HG03135 (cell line): ENCODE measurements around the gene GHDC.

Experiments used
- ATAC-seq: cut with Tn5 transposase; IDR thresholded peaks from one replicate; pipeline ENCODE4 v1.9.1; 2021; ENCODE audit warnings: mild to moderate bottlenecking, moderate library complexity; ENCODE audit not compliant: unreplicated experiment

GHDC gene

DNA sequence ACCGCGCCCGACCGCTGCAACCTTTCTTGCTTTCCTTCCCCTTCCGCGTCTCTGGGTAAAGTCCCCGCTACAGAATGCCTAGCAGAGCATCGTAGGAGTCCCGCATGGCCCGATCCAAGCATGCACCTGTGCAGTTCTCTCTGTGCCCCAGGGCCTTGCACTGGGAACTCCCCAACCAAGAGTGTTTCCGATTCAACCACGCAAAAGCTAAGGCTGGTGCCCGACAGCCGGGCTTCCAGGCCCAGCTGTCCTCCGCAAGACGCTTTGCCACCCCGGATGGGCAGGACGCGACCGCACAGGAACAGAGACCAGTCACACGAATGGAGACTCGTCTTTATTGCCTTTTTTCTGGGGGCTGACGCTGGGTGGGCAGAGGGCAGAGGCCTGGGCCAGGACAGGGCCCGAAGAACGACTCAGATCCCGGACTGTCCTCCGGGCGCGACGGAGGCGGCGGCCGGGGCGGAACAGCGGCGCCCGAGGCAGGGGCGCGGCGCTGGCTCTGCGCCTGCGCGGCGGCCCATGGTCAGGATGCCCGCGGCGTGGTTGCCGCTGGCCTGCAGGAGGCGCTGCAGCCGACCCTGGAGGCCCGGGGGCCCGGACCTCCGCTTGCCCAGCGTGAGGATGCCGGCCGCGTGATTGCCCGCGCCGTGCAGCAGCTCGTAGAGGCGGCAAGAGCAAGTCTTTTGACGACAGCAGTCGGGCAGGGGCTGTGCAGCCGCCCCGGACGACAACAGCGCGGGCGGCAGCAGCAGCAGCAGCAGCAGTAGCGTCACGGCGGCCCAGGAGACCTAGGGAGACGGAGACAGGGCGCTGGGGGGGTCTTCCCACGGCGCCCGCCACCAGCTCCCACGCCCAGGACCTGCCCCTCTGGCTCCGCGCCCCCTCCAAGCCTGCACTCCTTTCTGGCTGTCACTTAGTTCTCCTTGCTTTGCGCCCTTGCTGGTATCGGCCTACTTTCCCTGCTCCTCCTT is 10.3 kb downstream of the GHDC start:
- ATAC-seq, result peak; percentile 57

DNA sequence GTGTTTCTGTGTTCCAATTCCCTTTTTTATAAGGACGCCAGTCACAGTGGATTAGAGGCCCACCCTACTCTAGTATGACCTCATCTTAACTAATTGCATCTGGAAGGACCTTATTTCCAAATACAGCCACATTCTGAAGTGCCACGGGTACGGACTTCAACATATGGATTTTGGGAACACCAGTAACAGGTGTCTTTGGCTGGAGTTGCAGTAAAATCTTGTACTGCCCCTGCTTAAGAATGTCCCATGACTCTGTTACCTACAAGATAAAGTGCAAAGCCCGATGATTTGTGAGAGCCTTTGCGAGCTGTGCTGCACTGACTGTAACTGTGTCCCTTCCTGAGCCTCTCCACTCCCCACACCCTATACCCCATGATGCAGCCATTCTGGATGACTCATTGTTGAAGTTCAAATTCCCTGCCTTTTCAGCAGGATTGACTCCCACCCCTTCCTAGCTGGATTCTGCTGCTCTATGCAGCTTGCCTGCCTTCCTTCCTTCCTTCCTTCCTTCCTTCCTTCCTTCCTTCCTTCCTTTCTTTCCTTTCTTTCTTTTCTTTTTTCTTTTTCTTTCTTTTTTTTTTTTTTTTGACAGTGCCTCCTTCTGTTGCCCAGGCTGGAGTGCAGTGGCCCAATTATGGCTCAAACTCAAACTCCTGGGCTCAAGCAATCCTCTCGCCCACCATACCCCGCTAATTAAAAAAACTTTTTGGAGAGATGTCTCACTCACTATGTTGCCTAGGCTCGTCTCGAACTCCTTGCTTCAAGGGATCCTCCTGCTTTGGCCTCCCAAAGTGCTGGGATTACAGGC is 11.2 kb downstream of the GHDC start:
- no peak for ATAC-seq

DNA sequence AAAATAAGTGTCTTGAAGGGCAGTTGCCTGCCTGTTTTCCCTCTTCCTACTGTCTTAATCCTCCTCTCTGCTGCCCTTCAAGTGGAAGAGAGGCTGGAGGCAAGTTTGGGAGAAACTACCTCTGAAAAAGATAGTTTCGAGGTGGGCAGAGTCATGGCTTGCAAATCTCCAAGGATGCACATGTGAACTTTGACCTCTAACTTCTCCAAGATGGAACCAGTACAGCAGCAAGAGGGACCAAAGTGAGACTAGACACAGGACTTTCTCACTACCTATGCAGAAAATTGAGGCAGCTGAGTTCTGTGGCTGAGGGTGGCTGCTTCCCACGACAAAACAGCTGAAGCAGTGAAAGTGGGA is 12.5 kb downstream of the GHDC start:
- no peak for ATAC-seq

DNA sequence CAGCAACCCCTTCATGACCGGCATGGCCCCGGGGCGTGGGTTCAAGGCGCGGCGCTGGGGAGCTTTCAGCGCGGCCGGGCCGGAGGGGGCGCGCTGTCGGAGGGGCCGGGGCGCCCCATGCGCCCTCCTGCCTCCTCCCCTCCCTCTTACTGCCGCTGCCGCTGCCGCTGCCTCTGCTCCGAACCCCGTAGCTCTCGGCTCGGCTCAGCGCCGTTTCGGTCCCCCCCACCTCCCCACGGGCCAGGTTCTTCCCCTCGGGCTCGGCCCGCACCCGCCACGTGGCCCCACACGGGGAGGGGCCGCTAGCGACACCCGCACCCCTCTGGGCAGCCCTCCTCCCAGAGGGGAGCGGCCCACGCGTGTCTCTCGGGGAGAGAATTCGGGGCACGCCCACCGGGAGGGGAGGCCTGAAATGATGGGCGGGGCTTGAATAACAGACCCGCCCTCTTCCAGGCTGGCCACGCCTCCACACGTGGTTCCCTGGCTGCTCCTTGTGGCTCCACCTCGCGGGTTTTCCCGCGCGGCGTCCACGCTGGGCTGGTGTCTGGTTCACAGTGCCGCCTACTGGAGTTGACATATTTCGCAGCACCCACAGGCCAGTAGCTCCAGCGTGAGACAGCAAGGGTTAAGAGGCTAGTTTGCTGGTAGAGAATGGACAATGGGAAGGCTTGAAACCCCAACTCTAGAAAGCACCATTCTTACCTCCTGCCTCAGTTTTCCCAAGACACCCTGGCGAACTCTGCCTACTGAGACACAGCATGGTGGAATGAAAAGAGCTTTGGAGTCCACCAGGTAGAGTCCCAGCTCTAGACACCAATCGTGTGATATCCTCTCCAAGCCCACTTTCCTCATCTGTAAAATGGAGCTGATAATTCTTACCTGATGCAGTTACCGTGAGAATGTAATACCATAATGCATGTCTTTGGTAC is 13.1 kb downstream of the GHDC start, which contains the start of gene KCNH4:
Gene KCNH4 (minus strand): TSS at position 221 of the 929 bp plus-strand sequence. CDS start 197 bp downstream, at position 24.
- ATAC-seq, result no peak

DNA sequence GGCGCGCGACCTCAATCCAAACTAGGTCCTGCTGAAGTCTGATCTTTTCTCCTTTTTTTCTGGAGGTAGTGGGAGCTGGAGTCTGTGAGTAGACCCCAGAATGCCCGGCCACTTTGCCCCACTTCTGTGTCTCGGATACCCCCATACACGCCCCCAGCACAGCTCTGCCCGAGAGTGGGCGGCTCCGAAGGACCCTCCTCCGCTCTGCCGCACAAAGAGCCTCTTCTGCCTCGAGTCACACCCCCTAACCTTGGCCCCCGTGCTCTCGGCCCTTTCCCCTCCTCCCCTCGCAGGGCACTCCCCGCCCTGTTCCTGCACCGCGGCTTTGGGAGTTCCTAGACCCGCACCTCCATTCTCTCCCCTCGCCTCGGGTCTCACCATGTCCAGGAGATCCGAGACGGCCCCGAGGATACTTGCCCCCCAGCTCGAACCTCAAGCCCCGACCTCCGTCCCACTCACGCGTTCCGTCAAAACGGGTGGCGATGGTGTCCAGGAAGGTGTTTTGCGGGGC is 13.8 kb downstream of the GHDC start:
- ATAC-seq, result no peak

DNA sequence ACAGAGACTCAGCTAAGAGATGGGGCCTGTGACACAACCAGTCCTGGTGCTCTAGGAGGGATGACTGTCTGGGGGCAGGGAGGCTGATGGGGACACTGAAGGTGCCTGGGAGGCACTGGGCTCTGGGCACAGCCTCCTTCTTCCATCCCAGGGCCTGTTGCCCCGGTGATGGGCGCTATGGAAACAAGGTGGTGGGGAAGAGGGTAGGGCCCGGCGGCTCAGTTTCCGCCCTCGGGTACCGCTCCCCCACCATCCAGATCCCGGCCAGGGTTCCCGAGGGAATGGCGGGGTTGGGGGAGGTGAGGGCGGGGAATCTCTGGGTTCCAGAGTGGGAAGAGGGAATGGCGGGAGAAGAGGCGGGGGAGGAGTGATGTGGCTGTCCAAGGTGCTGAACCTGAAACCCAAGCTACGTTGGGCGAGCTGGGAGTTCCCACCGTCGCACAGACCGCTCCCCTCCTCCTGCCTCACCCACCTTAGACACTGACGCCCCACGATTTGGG is 14.3 kb downstream of the GHDC start:
- no peak for ATAC-seq

DNA sequence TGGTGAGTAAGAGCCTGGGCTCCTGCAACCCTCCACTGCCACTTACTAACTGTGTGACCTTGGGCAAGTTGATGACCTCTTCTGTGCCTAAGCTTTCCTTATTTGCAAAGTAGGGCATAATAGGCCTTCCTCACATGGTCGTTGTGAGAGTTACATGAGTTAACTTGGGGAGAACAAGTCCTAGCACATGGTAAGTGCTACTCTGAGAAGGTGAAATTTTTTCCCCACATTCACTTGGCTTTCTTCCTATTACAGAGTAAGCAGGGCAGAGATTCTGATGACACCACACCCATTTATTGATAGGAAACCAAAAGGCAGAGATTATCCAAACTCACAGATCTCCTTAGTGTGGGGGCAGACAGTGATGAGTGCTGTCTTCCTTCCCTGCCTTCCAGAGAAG is 15.0 kb downstream of the GHDC start:
- no peak for ATAC-seq

DNA sequence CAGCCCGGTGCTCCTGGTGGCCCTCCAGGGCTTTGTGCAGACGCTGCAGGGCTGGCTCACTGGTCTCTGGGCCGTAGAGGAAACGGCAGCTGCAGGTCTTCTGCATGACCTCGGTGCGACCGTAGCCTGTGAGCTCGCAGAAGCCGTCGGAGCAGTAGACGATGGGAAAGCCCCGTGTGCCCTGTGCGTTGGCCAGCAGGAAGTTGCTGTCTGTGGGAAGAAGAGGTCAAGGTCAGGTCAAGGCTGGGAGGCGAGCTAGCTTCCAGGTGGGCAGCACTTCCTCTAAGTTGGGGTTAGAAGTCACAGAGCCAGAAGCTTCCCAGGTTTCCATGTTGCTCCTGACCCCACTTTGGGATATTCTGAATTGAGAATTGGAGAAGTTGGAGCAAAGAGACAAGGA is 15.5 kb downstream of the GHDC start:
- ATAC-seq, result no peak

DNA sequence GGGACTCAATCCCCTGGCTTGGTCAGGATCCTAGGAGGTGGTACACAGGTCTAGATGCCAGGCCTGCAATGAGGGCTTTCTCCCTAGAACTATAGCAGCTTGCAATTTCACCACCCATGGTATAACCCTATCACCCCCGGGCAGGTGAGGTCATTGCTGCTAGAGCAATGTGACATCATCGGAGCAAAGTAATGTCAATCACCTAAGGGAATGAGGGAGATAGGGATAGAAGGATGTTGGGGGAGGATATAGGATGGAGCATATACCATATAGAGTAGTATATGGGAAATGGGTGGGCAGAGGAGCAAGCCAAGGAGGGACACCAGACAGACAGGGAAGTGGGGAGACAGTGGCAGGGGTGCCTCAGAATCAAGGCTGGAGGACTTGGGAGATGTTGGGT is 16.6 kb downstream of the GHDC start:
- no peak for ATAC-seq

DNA sequence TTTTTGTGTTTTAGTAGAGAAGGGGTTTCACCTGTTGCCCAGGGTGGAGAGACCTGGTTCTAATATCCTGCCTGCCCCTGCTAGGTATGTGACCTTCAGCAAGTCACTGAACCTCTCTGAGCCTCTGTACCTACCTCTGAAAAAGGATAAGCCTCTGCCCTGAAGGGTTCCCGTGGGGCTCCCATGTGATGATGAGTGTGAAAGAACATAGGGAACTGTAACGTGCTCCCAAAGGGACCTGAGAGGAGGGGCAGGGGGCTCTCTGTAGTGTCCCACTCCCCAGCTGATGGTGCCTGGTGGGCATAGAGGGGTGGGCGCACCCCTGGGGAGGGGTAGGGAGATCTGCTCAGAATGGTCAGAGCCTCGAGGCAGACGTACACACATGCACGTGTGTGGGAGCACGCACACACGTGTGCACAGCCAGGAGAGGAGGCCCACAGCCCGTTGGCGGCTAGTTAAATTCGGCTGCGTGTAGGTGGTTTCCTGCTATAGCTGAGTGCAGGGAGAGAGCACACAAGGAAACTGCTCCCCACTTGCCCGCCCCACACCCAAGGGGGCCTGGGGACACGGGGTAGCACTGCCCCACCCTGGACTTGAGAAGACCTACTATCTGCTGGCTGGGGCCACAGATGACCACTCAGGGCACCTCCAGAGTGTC is 20.0 kb downstream of the GHDC start:
- ATAC-seq, result no peak

DNA sequence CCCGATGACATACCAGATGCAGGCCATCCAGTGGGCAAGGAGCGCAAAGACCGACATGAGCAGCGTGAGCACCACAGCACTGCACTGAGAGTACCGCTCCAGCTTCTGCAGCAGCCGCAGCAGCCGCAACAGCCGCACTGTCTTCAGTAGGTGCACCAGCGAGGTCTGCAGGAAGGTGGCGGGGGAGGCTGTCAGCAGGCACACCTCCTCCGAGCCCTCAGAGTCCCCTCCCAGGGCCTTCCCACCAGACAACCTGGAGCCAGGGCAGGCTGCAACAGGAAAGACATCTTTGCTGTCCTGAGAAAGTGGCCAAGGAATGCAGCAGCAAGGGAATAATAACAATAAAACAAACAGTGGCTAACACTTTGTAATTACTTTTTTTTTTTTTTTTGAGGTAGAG is 22.5 kb downstream of the GHDC start:
- ATAC-seq, result no peak

DNA sequence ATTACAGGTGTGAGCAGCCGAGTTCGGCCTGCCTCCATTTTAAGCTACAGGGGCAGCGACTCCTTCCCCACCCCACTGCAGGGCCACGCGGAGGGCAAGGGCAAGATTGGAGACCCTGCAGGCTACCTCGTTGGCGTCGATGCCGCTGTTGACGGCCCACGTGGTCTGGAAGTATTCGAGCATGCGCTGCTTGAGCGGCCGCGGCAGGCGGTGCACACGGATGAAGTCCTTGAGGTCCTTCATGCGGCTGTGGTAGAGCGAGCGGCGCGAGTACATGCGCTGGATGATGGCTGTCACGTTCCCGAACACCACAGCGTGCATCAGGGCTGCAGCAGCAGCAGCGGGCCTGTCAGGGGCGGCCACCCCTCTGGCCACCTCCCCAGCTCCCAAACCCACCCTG is 24.9 kb downstream of the GHDC start:
- ATAC-seq, result no peak

DNA sequence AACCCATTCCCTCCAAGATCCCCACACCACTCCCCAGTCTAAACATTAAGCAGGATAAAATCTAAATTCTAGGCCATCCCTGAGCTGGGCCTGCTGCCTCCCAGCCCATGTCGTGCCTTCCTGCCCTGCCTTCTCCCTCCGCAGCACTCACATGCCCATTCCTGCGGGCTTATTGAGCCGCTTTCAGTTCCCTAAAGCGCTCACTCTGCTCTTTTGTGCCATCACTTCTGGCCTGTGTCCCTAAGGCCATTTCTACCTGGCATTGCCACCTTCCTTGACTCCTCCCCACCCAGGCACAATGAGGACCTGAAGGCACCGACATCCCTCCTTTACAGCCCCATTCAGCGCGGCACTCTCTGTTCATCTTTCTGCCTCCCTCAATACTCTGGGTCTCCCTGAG is 26.5 kb downstream of the GHDC start:
- no peak for ATAC-seq

DNA sequence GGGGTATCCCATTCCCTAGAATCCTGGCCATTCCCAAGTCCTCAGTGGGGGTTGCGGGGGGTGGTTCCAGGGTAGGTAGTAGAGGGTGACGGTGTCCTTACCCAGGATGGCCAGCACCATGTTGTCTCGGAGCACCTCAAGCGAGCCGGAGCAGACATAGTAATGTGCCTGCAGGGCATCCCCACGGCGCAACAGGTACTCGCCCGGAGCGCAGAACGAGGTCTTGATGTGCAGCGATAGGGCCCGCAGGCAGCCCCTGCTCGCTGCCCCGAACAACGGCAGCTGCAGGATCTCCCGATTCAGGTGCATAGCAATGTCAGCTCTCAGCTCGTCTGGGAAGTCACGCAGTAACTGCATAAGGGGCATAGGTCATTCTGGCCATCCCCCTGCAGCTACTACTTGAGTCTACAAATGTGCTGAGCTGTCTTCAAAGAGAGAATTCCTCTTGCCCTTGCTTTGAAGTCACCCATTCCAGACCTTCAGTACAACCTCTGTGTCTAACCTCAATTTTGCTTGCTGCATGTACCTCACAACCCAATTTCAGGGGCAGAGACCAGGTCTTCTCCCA is 28.0 kb downstream of the GHDC start:
- ATAC-seq, result no peak

DNA sequence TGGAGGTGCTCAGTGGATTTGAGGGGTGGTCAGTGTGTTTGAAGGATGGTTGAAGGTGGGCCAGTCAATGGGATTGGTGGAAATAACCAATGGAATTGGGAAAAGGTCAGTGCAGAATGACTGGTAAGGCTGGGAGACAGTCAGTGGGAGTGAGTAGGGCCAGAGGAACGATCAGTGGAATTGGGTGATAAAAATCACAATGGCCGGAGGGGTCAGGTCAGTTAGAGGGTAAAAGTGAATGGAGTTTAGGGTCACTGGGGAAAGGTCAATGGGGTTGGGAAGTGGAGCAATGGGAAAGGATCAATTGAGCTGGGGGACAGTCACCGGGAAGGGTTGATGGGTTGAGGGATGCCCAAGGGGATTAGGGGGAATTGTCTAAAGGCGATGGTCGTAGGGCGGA is 28.5 kb downstream of the GHDC start:
- ATAC-seq, result no peak

DNA sequence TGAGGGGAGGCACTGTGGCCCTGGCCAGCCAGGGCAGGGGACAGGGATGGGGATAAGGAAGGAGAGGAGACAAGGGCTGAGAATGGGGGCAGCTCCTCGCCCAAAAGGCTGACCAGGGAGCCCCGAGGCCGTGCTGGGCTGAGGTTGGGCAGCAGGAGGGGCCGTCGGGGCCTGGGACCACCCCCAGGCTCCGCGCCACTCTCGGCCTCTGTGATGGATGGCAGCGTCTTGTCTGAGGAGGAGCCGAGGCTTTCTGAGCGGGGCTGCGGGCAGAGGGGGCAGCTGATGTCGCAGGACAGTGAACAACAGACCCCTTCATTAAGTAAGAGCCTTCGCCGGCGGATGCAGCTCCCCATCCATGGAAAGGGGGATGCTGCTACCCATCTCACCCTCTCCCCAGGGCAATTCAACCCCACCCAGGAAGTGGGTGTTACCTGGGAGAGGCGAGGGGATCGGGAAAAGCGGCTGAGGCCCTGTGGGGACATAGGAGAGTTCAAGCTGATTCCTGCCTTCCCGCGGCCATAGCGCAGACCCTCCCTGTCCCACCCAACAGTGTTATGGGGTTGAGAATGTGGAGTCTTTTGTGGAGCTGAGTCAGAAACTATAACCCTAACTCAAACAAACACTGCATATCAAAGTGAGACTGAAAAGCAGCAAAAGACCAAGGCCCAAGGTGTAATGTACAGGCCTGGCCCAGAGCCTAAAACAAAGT is 30.4 kb downstream of the GHDC start:
- no peak for ATAC-seq

DNA sequence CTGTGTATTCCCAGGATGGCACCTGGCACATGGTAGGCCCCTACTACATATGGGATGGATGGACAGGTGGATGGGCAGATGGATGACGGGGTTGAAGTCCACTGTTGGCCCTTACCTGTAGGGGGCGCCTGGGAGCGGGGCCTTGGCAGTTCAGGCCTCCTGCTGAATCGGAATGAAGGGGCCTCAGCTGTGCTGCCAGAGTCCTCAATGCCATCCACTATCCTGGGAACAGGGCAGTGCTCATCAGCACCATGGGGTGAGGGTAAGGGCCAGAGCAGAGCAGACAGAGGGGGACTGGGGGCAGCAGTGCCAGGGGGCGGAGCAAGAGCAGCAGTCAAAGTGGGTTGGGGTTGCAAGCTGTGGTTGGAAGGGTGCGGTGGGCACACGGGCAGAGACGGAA is 31.2 kb downstream of the GHDC start:
- ATAC-seq, result no peak

DNA sequence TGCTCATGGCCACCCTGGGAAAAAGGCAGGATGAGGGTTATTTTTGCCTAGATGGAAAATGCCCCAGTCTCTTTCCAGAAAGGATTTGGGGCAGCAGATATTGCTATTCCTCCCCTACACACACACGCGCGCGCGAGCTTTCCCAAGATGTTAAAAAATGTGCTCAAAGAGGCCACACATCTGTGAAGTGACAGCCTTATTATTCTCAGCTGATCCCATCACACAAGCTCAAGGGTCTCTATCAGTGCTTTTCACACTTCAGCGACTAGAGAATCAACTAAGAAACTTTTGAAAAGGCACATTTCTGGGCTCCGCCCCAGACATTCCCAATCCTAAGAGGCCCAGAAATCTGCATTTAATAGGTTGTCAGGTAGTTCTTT is 33.8 kb downstream of the GHDC start:
- no peak for ATAC-seq
